Keratinocyte (primary cell): Measurements from ENCODE around the gene IL1B.

ENCODE experiments used
- CTCF ChIP-seq, 3 experiments: IDR thresholded peaks in 1 of 3; conservative IDR thresholded peaks in 1 of 3; optimal IDR thresholded peaks in 1 of 3; 2 replicates in 2 of 3; 3 replicates in 1 of 3; pipeline versions ENCODE3 to v1.5.1; 2011; ENCODE audit warnings: low read length in 3 of 3, mild to moderate bottlenecking in 3 of 3, moderate library complexity in 2 of 3, control low read depth in 1 of 3, inconsistent platforms in 1 of 3; ENCODE audit not compliant: insufficient read depth in 2 of 3; ENCODE audit errors: extremely low read depth in 1 of 3
- EZH2 ChIP-seq: IDR thresholded peaks from one replicate; pipeline ENCODE4 v1.6.1; 2012; ENCODE audit warnings: inconsistent platforms, mild to moderate bottlenecking, low read length, moderate library complexity

DNA sequence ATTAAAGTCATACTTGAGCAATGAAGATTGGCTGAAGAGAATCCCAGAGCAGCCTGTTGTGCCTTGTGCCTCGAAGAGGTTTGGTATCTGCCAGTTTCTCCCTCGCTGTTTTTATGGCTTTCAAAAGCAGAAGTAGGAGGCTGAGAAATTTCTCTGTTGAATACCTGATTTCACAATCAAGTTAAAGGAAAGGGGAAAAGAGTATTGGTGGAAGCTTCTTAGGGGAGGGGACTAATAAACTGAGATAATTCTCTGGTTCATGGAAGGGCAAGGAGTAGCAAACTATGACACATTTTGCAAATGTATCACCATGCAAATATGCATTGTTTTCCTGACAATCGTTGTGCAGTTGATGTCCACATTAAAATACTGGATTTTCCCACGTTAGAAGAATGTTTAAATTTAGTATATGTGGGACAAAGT, at the start of gene IL1B:
- TF ChIP-seq CTCF (optimal IDR thresholded peaks at IDR 0.05 in 1 of 3, IDR thresholded peaks at IDR 0.05 in 1 of 3, conservative IDR thresholded peaks at IDR 0.05 in 1 of 3; ENCODE audit: extremely low read depth in 1 of 3, insufficient read depth in 2 of 3, low read length in 3 of 3) (no peak), EZH2 (no peak)
